Heart right ventricle (tissue), 16 donors: ENCODE data around the gene PTPRG. TPM values are rescaled to one million over a fixed set of nuclear protein-coding genes. Genes with fewer than 3 reads are reported as not detected.

Experiments used
- ATAC-seq, 8 donors: fragments of 200-7000 bp; cut with Tn5 transposase; one replicate each; pipeline ENCODE4 v1.9.1; 2020; ENCODE audit warnings: mild to moderate bottlenecking in 8 of 8, moderate library complexity in 8 of 8, moderate number of reproducible peaks in 1 of 8
- DNase-seq, 2 donors: peaks; one replicate each; pipeline ENCODE4 v3.0.0-alpha.2; 2020
- H3K27ac ChIP-seq, 10 donors: fragments of 200-600 bp; sonication (generic) in 2 of 10; one replicate each; pipeline versions ENCODE4 v1.5.0 to v1.8.0; 2020 to 2022; ENCODE audit warnings: mild to moderate bottlenecking in 3 of 10
- H3K27me3 ChIP-seq, 7 donors: fragments of 200-600 bp; one replicate each; pipeline ENCODE4 v1.8.0; 2021 to 2022; ENCODE audit warnings: mild to moderate bottlenecking in 2 of 7
- H3K36me3 ChIP-seq, 9 donors: fragments of 200-600 bp; sonication (generic) in 1 of 9; one replicate each; pipeline versions ENCODE4 v1.5.0 to v1.8.0; 2020 to 2022; ENCODE audit warnings: mild to moderate bottlenecking in 2 of 9
- H3K4me1 ChIP-seq, 9 donors: fragments of 200-600 bp; sonication (generic) in 1 of 9; one replicate each; pipeline versions ENCODE4 v1.5.0 to v1.8.0; 2020 to 2022; ENCODE audit warnings: mild to moderate bottlenecking in 4 of 9
- H3K4me3 ChIP-seq, 10 donors: fragments of 200-600 bp; sonication (generic) in 2 of 10; one replicate each; pipeline versions ENCODE4 v1.5.0 to v1.8.0; 2020 to 2022; ENCODE audit warnings: mild to moderate bottlenecking in 7 of 10, moderate library complexity in 2 of 10
- H3K9me3 ChIP-seq, 11 donors: fragments of 200-600 bp in 10 of 11; sonication (generic) in 2 of 11; one replicate each; pipeline versions ENCODE4 v1.5.0 to v1.8.0; 2013 to 2022; ENCODE audit warnings: mild to moderate bottlenecking in 2 of 11, control low read depth in 1 of 11, moderate library complexity in 1 of 11
- CTCF ChIP-seq, 9 donors: fragments of 200-600 bp; sonication (generic) in 2 of 9; IDR thresholded peaks; one replicate each; pipeline versions ENCODE4 v1.5.0 to v1.8.0; 2021 to 2022; ENCODE audit warnings: antibody characterized with exemption in 9 of 9, mild to moderate bottlenecking in 5 of 9, moderate library complexity in 1 of 9
- WGBS, 2 donors: extraction: QIAGEN DNeasy Blood & Tissue Kit; methylation state at CpG; one replicate each; pipeline ENCODE4 v1.1.7; 2013; ENCODE audit warnings: inconsistent platforms in 1 of 2; 5-methylcytosine and 5-hydroxymethylcytosine counted together
- intact Hi-C, 10 donors: fragments of 100-400 bp; cut with DNase I; formaldehyde crosslinking; loops; one replicate each; pipeline versions ENCODE4 v1.11.1 to v1.14.2; 2022
- polyA plus RNA-seq, 2 donors: library from polyadenylated mRNA; stranded (reverse); fragments of 200-250 nt; gene quantifications; one replicate each; pipeline ENCODE4 v1.2.3, GENCODE V29; 2013
- total RNA-seq, 10 donors: library from RNA; stranded (reverse); fragmentation: NEBNext Ultra II Directional in 3 of 10; extraction: Animal tissue kit (Norgen Biotek cat#: 25700) in 3 of 10; gene quantifications; one replicate each; pipeline versions ENCODE4 v1.2.1 to v1.2.4, GENCODE V29; 2021 to 2023
- donor health status: Arrhythmogenic right ventricular cardiomyopathy.
- donor health status: ischemic (EF 13 %, LVEDD 7.1; RV severe dilation, severe dysfunction).
- donor health status: healthy with polysubstance abuse.
- donor health status: DM: no; HTN: yes; CAD: no.
- donor health status: DM: no; HTN: no; CAD: no.
- donor health status: ischemic (EF 25% LVEDD 6.9; RV normal size, moderate dysfunction).
- donor health status: ischemic (EF 25% LVEDD 5.7; RV mildly dilated, moderate dysfunction).
- donor health status: healthy.
- donor health status: DM: yes; HTN: yes; CAD: no.
- donor health status: Ischemic cardiomyopathy.
- donor health status: ischemic (EF 35%, LVEDD 5.7; RV mildly dilated, moderate dysfunction).
- donor health status: nonischemic (EF 11% LVEDD 7.7; RV severe dilation, severe dysfunction).
- donor health status: DM: yes; HTN: yes; CAD: no.
- donor health status: PGD.
- donor health status: ischemic (EF 29% LVEDD 5.4; RV normal size, mild dysfunction).
- donor health status: nonischemic (EF 23%, LVEDD 6.1; RV moderate dilation, normal function).

Gene PTPRG
- total and polyA plus RNA-seq, 12 donors: 10.1 to 38.3 (median 32.6) TPM

DNA sequence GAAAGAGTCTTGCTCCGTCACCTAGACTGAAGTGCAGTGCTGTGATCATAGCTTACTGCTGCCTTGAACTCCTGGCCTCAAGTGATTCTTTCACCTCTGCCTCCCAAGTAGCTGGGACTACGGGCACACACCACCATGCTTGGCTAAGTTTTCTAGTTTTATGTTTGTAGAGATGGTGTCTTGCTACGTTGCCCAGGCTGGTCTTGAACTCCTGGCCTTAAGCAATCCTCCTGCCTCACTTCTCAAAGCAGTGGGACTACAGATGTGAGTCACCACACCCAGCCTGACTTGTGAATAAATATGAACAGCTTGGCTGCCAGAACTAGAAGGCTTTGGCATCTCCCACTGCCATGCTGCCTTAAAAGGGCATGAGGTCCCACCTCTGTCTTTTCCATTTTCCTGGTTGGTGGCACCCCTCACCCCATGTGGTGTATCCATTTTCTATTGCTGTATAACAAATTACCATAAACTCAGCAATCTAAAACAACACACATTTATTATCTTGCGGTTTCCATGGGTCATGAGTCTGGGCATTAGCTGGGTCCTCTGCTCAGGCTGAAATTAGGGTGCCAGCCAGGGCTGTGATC, 44.3 kb downstream of the PTPRG start:
- Histone ChIP-seq H3K9me3 (peaks cover 0 to 7% (median 0%) of the 10 kb centered on the region in 11 donors), H3K27me3 (no peaks in the 10 kb centered on the region), H3K4me3 (no peak overlapping the region), H3K36me3 (peaks cover 0 to 21% (median 0%) of the 10 kb centered on the region in 9 donors), H3K4me1 (peaks cover 2 to 43% (median 14%) of the 10 kb centered on the region in 9 donors), H3K27ac (no peak overlapping the region)
- 95 to 97% methylated on average over 4 of the region's 4 CpGs for WGBS, 2 donors
- no peak for DNase-seq
- no peak for TF ChIP-seq CTCF (IDR thresholded peaks at IDR 0.05)
- intact Hi-C loops: no loop called here
- no peak for ATAC-seq

DNA sequence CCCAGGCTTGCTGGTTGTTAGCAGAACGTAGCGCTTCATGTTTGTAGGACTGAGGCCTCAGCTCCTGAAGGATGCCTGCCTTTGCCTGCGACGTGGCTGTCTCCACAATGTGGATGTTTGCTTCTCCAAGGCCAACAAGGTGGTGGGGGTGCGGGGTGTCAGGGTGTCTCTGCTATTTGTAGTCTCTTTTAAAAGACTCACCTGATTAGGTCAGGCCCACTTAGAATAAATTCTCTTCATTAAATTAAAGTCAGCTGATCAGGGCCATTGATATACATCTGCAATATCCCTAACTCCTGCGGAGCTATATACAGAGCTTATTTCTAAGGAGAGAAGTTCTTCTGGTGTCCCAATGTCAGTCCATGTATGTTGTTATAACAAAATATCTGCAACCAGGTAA, 44.8 kb downstream of the PTPRG start:
- DNase-seq (no peak), ATAC-seq (no peak)
- Histone ChIP-seq H3K36me3 (peaks cover 0 to 21% (median 0%) of the 10 kb centered on the region in 9 donors), H3K27me3 (no peaks in the 10 kb centered on the region), H3K9me3 (peaks cover 0 to 7% (median 0%) of the 10 kb centered on the region in 11 donors), H3K4me3 (no peak overlapping the region), H3K4me1 (peaks cover 2 to 38% (median 14%) of the 10 kb centered on the region in 9 donors), H3K27ac (no peak overlapping the region)
- intact Hi-C loops: no loop called here
- TF ChIP-seq CTCF (IDR thresholded peaks at IDR 0.05): no peak
- 97 to 98% methylated on average over 6 of the region's 6 CpGs for WGBS, 2 donors

DNA sequence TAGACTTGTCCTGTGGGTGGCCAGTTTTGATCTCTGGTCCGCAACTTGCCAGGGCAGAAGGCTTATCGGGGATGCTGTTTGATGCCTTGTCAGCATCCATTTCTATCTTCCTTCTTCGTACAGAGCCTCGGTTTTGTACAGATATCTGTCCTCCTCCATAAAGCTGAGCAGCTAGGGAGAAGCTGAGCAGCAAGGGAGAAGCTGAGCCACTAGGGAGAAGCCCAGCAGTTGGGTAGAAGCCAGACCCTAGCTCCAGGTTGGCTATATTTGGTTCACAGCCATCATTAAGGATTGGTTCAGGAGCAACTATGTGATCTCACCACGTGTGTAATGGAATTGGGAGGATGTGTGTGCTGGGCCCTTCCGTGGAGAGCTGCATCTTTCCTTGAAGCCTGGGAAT, 46.7 kb downstream of the PTPRG start:
- TF ChIP-seq CTCF (IDR thresholded peaks at IDR 0.05): no peak
- H3K27me3 ChIP-seq: no peaks in the 10 kb centered on the region
- no peak overlapping the region for H3K27ac ChIP-seq
- intact Hi-C loops: no loop called here
- H3K36me3 ChIP-seq: peaks cover 0 to 21% (median 0%) of the 10 kb centered on the region in 9 donors
- DNase-seq (no peak), ATAC-seq (no peak)
- no peak overlapping the region for H3K4me3 ChIP-seq
- peaks cover 0 to 31% (median 0%) of the 10 kb centered on the region in 9 donors for H3K4me1 ChIP-seq
- WGBS, 2 donors: 79 to 80% methylated on average over 6 of the region's 6 CpGs
- peaks cover 0 to 5% (median 0%) of the 10 kb centered on the region in 11 donors for H3K9me3 ChIP-seq

GRCh38 chr3:61608711-61609110, 47.3 kb downstream of the PTPRG start:
- H3K36me3 ChIP-seq: peaks cover 0 to 21% (median 0%) of the 10 kb centered on the region in 9 donors

More at GRCh38 chr3:61608711-61609110, 47.3 kb downstream of the PTPRG start:
- no peaks in the 10 kb centered on the region for H3K9me3 ChIP-seq
- no peak overlapping the region for H3K27ac ChIP-seq
- 78 to 85% methylated on average over 5 of the region's 5 CpGs for WGBS, 2 donors
- H3K27me3 ChIP-seq: no peaks in the 10 kb centered on the region
- TF ChIP-seq CTCF (IDR thresholded peaks at IDR 0.05): no peak
- peaks cover 0 to 36% (median 0%) of the 10 kb centered on the region in 9 donors for H3K4me1 ChIP-seq
- DNase-seq (no peak), ATAC-seq (no peak)
- no peak overlapping the region for H3K4me3 ChIP-seq
- intact Hi-C loops: no loop called here
